Naive thymus-derived CD4-positive, alpha-beta T cell (primary cell): ENCODE results near the gene ATG13. TPM values are rescaled to one million over a fixed set of nuclear protein-coding genes. Genes with fewer than 3 reads are reported as not detected.

Experiments used
- ATAC-seq: fragments of 150-1000 bp; cut with Tn5 transposase; 2 replicates; pipeline ENCODE4 v1.10.0; 2021; ENCODE audit warnings: mild to moderate bottlenecking, moderate library complexity
- CTCF ChIA-PET: fragments of 350-600 bp; sonication (Branson Sonifier 250); formaldehyde crosslinking; loops from one replicate; lab custom pipeline; 2021; ENCODE audit warnings: antibody characterized with exemption; lab: Charles Lee
- POLR2A ChIA-PET: fragments of 350-600 bp; sonication (Branson Sonifier 250); formaldehyde crosslinking; loops from one replicate; lab custom pipeline; 2021; ENCODE audit warnings: antibody characterized with exemption, inconsistent platforms; lab: Charles Lee
- DNase-seq, 9 donors: peaks; one replicate each; pipeline versions ENCODE4 v3.0.0 to v3.0.0-alpha.2; 2020 to 2022; ENCODE audit warnings: mixed read lengths in 1 of 9
- H3K27ac ChIP-seq: one replicate; pipeline ENCODE4 v1.7.0; 2013; ENCODE audit warnings: mild to moderate bottlenecking, low read depth, low read length, moderate library complexity
- H3K27me3 ChIP-seq, 2 donors: one replicate each; pipeline ENCODE4 v1.7.0; 2013; ENCODE audit warnings: low read length in 2 of 2, mild to moderate bottlenecking in 2 of 2, moderate library complexity in 2 of 2; ENCODE audit not compliant: control insufficient read depth in 2 of 2, insufficient read depth in 2 of 2
- H3K36me3 ChIP-seq, 3 experiments: 1 replicate in 2 of 3; 2 replicates in 1 of 3; pipeline ENCODE4 v1.7.0; 2013; ENCODE audit warnings: low read length in 3 of 3, mild to moderate bottlenecking in 3 of 3, moderate library complexity in 1 of 3; ENCODE audit not compliant: insufficient read depth in 3 of 3, control insufficient read depth in 2 of 3
- H3K4me1 ChIP-seq, 2 donors: one replicate each; pipeline ENCODE4 v1.7.0; 2013; ENCODE audit warnings: low read length in 2 of 2, mild to moderate bottlenecking in 2 of 2, moderate library complexity in 1 of 2; ENCODE audit not compliant: control insufficient read depth in 2 of 2, insufficient read depth in 2 of 2
- H3K4me3 ChIP-seq: 2 replicates; pipeline ENCODE4 v1.7.0; 2013; ENCODE audit warnings: mild to moderate bottlenecking, low read length
- H3K9me3 ChIP-seq, 3 experiments: 1 replicate in 2 of 3; 2 replicates in 1 of 3; pipeline ENCODE4 v1.7.0; 2013; ENCODE audit warnings: low read length in 3 of 3; ENCODE audit not compliant: control insufficient read depth in 2 of 3
- H3K27ac Mint-ChIP-seq, 9 donors: one replicate each; pipeline ENCODE4 v1.8.0; 2020 to 2022; ENCODE audit warnings: mixed read lengths in 9 of 9, mild to moderate bottlenecking in 8 of 9, moderate library complexity in 5 of 9, inconsistent platforms in 2 of 9
- H3K27me3 Mint-ChIP-seq, 5 donors: one replicate each; pipeline ENCODE4 v1.8.0; 2021 to 2022; ENCODE audit warnings: mixed read lengths in 5 of 5, mild to moderate bottlenecking in 1 of 5
- H3K36me3 Mint-ChIP-seq, 5 donors: one replicate each; pipeline ENCODE4 v1.8.0; 2020 to 2022; ENCODE audit warnings: mixed read lengths in 5 of 5, mild to moderate bottlenecking in 3 of 5, inconsistent platforms in 1 of 5
- H3K4me1 Mint-ChIP-seq, 7 donors: one replicate each; pipeline ENCODE4 v1.8.0; 2020 to 2022; ENCODE audit warnings: mixed read lengths in 7 of 7, mild to moderate bottlenecking in 3 of 7, inconsistent platforms in 1 of 7
- H3K4me3 Mint-ChIP-seq, 10 donors: one replicate each; pipeline ENCODE4 v1.8.0; 2020 to 2022; ENCODE audit warnings: mild to moderate bottlenecking in 10 of 10, mixed read lengths in 10 of 10, moderate library complexity in 6 of 10, inconsistent platforms in 2 of 10
- H3K9me3 Mint-ChIP-seq, 11 donors: one replicate each; pipeline ENCODE4 v1.8.0; 2020 to 2022; ENCODE audit warnings: mixed read lengths in 11 of 11, mild to moderate bottlenecking in 4 of 11, inconsistent platforms in 1 of 11, moderate library complexity in 1 of 11
- intact Hi-C, 2 donors: fragments of 100-400 bp; cut with micrococcal nuclease; formaldehyde crosslinking; loops; one replicate each; pipeline ENCODE4 v1.15.1; 2023
- polyA plus RNA-seq, 2 donors: library from polyadenylated mRNA; unstranded; fragments of 300-500 nt; fragmentation: Illumina TruSeq; gene quantifications; one replicate each; pipeline ENCODE4 v1.2.3, GENCODE V29; 2021
- total RNA-seq, 6 experiments: library from RNA in 5 of 6; stranded (reverse) in 5 of 6; gene quantifications; 1 replicate in 5 of 6; 2 replicates in 1 of 6; pipeline ENCODE4 v1.2.3 and lab custom pipeline; 2021 to 2026

ATG13 gene
- total and polyA plus RNA-seq, 7 experiments from 2014 or later: 70.0 to 114 (median 89.7) TPM

- peaks cover 0 to 10% (median 8%) of the 10 kb centered on the region in 7 donors for H3K4me1 Mint-ChIP-seq
- CTCF ChIA-PET: no interaction called here
- no peak overlapping the region for H3K27ac Mint-ChIP-seq
Measured at GRCh38 chr11:46722566-46723358, 105.4 kb downstream of the ATG13 start.

GRCh38 chr11:46723359-46723680 is 106.0 kb downstream of the ATG13 start:
- Histone ChIP-seq H3K36me3 (no peaks in the 10 kb centered on the region), H3K4me1 (peaks cover 0 to 4% of the 10 kb centered on the region in 2 donors), H3K4me3 (no peak overlapping the region), H3K9me3 (no peaks in the 10 kb centered on the region), H3K27me3 (no peaks in the 10 kb centered on the region), H3K27ac (no peak overlapping the region)
- DNase-seq: no peak
- Mint-ChIP-seq H3K27me3 (peaks cover 0 to 3% (median 0%) of the 10 kb centered on the region in 5 donors), H3K36me3 (no peaks in the 10 kb centered on the region), H3K4me1 (peaks cover 0 to 8% (median 5%) of the 10 kb centered on the region in 7 donors), H3K27ac (no peak overlapping the region), H3K9me3 (peaks cover 0 to 1% (median 0%) of the 10 kb centered on the region in 11 donors), H3K4me3 (no peak overlapping the region)
- POLR2A ChIA-PET: no interaction called here
- no peak for ATAC-seq
- CTCF ChIA-PET: no interaction called here
- intact Hi-C loops: no loop called here

More at GRCh38 chr11:46722566-46723358, 105.4 kb downstream of the ATG13 start:
- no peaks in the 10 kb centered on the region for H3K27me3 ChIP-seq
- DNase-seq: no peak
- H3K27ac ChIP-seq: no peak overlapping the region
- H3K36me3 Mint-ChIP-seq: no peaks in the 10 kb centered on the region
- H3K9me3 Mint-ChIP-seq: peaks cover 0 to 1% (median 0%) of the 10 kb centered on the region in 11 donors
- H3K36me3 ChIP-seq: no peaks in the 10 kb centered on the region
- peaks cover 0 to 3% (median 0%) of the 10 kb centered on the region in 5 donors for H3K27me3 Mint-ChIP-seq
- no peak overlapping the region for H3K4me3 Mint-ChIP-seq
- intact Hi-C loops: no loop called here
- ATAC-seq: no peak
- no peaks in the 10 kb centered on the region for H3K9me3 ChIP-seq
- peaks cover 0 to 4% of the 10 kb centered on the region in 2 donors for H3K4me1 ChIP-seq
- H3K4me3 ChIP-seq: no peak overlapping the region
- POLR2A ChIA-PET: no interaction called here

- Mint-ChIP-seq H3K9me3 (peaks cover 0 to 1% (median 0%) of the 10 kb centered on the region in 11 donors), H3K27ac (no peak overlapping the region), H3K27me3 (peaks cover 0 to 3% (median 0%) of the 10 kb centered on the region in 5 donors), H3K36me3 (no peaks in the 10 kb centered on the region), H3K4me3 (no peak overlapping the region), H3K4me1 (peaks cover 0 to 1% (median 0%) of the 10 kb centered on the region in 7 donors)
- DNase-seq (no peak), ATAC-seq (no peak)
- H3K27me3 ChIP-seq: no peaks in the 10 kb centered on the region
- intact Hi-C loops: no loop called here
- H3K4me3 ChIP-seq: no peak overlapping the region
- H3K27ac ChIP-seq: no peak overlapping the region
- no peaks in the 10 kb centered on the region for H3K4me1 ChIP-seq
- ChIA-PET CTCF (no interaction called here), POLR2A (no interaction called here)
- H3K9me3 ChIP-seq: no peaks in the 10 kb centered on the region
- H3K36me3 ChIP-seq: no peaks in the 10 kb centered on the region
Measured at GRCh38 chr11:46724088-46724487, 106.7 kb downstream of the ATG13 start.

Other genes with a start within 250 kb of the ATG13 start
- 10 to 100 TPM in 2 of 5 experiments, 1 to 10 TPM in 3; 4.9 to 13.5 (median 8.8) TPM for gene MDK, start 235.9 kb upstream of the ATG13 start, total RNA-seq
- under 1 TPM in 1 of 2 donors, not detected in 1; 0.35 TPM for gene MDK, start 235.9 kb upstream of the ATG13 start, polyA plus RNA-seq
- 1 to 10 TPM in 2 of 5 experiments, under 1 TPM in 1, not detected in 2; 0.48 to 3.5 (median 3.1) TPM for gene CHRM4, start 225.8 kb upstream of the ATG13 start, total RNA-seq
- under 1 TPM; 0.15 to 0.17 TPM for gene CHRM4, start 225.8 kb upstream of the ATG13 start, polyA plus RNA-seq
- 10 to 100 TPM; 38.1 to 48.7 (median 44.6) TPM for gene AMBRA1, start 23.5 kb upstream of the ATG13 start, total RNA-seq
- 10 to 100 TPM in 1 of 2 donors, 1 to 10 TPM in 1; 8.9 to 24.1 TPM for gene AMBRA1, start 23.5 kb upstream of the ATG13 start, polyA plus RNA-seq
- 10 to 100 TPM in 2 of 5 experiments, 1 to 10 TPM in 3; 5.8 to 18.1 (median 8.0) TPM for gene HARBI1, start 326 bp upstream of the ATG13 start, total RNA-seq
- gene HARBI1, start 326 bp upstream of the ATG13 start, polyA plus RNA-seq: 1 to 10 TPM; 2.9 to 7.5 TPM
- 10 to 100 TPM; 44.6 to 82.5 (median 64.6) TPM for gene ARHGAP1, start 83.1 kb downstream of the ATG13 start, total RNA-seq
- gene ARHGAP1, start 83.1 kb downstream of the ATG13 start, polyA plus RNA-seq: 10 to 100 TPM; 44.2 to 69.9 TPM
- 10 to 100 TPM in 4 of 5 experiments, 1 to 10 TPM in 1; 7.8 to 20.0 (median 16.6) TPM for gene ZNF408, start 83.5 kb downstream of the ATG13 start, total RNA-seq
- 10 to 100 TPM in 1 of 2 donors, 1 to 10 TPM in 1; 7.0 to 14.1 TPM for gene ZNF408, start 83.5 kb downstream of the ATG13 start, polyA plus RNA-seq
- under 1 TPM in 1 of 5 experiments, not detected in 4; 0.15 TPM for gene F2, start 101.7 kb downstream of the ATG13 start, total RNA-seq
- gene F2, start 101.7 kb downstream of the ATG13 start, polyA plus RNA-seq: not detected
- gene CKAP5, start 228.7 kb downstream of the ATG13 start, total RNA-seq: 100 to 1,000 TPM in 1 of 5 experiments, 10 to 100 TPM in 4; 28.3 to 126 (median 46.0) TPM
- gene CKAP5, start 228.7 kb downstream of the ATG13 start, polyA plus RNA-seq: 10 to 100 TPM; 10.9 to 23.8 TPM